K562 (cell line): ENCODE results near the gene PUM2. TPM values are rescaled to one million over a fixed set of nuclear protein-coding genes. Genes with fewer than 3 reads are reported as not detected.
A peak's percentile ranks its signal among the peaks of the same experiment; 100 is the strongest.

Source experiments
- ATAC-seq: fragments of 200-7000 bp; cut with Tn5 transposase; 3 replicates; pipeline ENCODE4 v1.9.1; 2020; ENCODE audit warnings: moderate library complexity
- BruUV-seq: library from RNA; stranded (reverse); fragments of 400-500 nt; replicated peaks from 2 replicates; lab custom pipeline; 2021; lab: Mats Ljungman, UMichigan
- CTCF ChIA-PET: fragments of 300-600 bp; formaldehyde crosslinking; extraction: SDS; loops from one replicate; lab custom pipeline; 2021; ENCODE audit warnings: low intra/inter-chr PET ratio; lab: Yijun Ruan, JAX
- POLR2A ChIA-PET: fragments of 300-600, 350-650 bp; sonication (Branson Sonifier 250); formaldehyde crosslinking; extraction: SDS; loops from one replicate; lab custom pipeline; 2021; ENCODE audit warnings: antibody characterized with exemption, inconsistent platforms; lab: Yijun Ruan, JAX
- DNase-seq, 4 experiments: peaks; one replicate each; pipeline versions ENCODE4 v3.0.0 to v3.0.0-alpha.2; 2011 to 2018; ENCODE audit warnings: low spot score in 3 of 4, mixed read lengths in 3 of 4; ENCODE audit errors: extremely low read depth in 1 of 4
- FAIRE-seq: peaks from 2 replicates; lab custom pipeline; 2011; peaks lifted over from hg19 to GRCh38; lab: Jason Lieb, UNC
- H2AFZ ChIP-seq: 2 replicates; pipeline ENCODE4 v1.6.0; 2011; ENCODE audit warnings: low read depth, low read length, control low read depth, inconsistent platforms
- H3K27ac ChIP-seq: fragments of 200-600 bp; 3 replicates; pipeline ENCODE4 v1.8.0; 2011; ENCODE audit warnings: low read depth, mild to moderate bottlenecking, control low read depth, inconsistent platforms, low read length, moderate library complexity, mixed read lengths; ENCODE audit errors: extremely low read depth
- H3K27me3 ChIP-seq, 2 experiments: fragments of 300-600 bp in 1 of 2; 2 replicates in 1 of 2; 3 replicates in 1 of 2; pipeline versions ENCODE4 v1.6.0 to v1.8.0; 2011; ENCODE audit warnings: inconsistent platforms in 2 of 2, low read length in 2 of 2, mild to moderate bottlenecking in 1 of 2, mixed read lengths in 1 of 2, moderate library complexity in 1 of 2; ENCODE audit not compliant: control insufficient read depth in 2 of 2, insufficient read depth in 2 of 2
- H3K36me3 ChIP-seq: fragments of 300-600 bp; 3 replicates; pipeline ENCODE4 v1.8.0; 2011; ENCODE audit warnings: mild to moderate bottlenecking, low read length, inconsistent platforms; ENCODE audit not compliant: control insufficient read depth, insufficient read depth
- H3K4me1 ChIP-seq, 2 experiments: fragments of 200-600 bp in 1 of 2; replicated peaks in 1 of 2; 2 replicates in 1 of 2; 3 replicates in 1 of 2; pipeline versions ENCODE4 v1.5.1 to v1.8.0; 2011; ENCODE audit warnings: inconsistent platforms in 2 of 2, low read length in 2 of 2, mild to moderate bottlenecking in 1 of 2, mixed read lengths in 1 of 2, moderate library complexity in 1 of 2; ENCODE audit not compliant: control insufficient read depth in 2 of 2, insufficient read depth in 2 of 2
- H3K4me2 ChIP-seq: 2 replicates; pipeline ENCODE4 v1.6.1; 2011; ENCODE audit warnings: low read length, control low read depth, inconsistent platforms, mixed read lengths; ENCODE audit not compliant: insufficient read depth
- H3K4me3 ChIP-seq: fragments of 200-600 bp; sonication (generic), shearing (Covaris generic); 2 replicates; pipeline ENCODE4 v1.5.1; 2016; ENCODE audit warnings: control low read depth, inconsistent platforms
- H3K79me2 ChIP-seq: fragments of 200-600 bp; 3 replicates; pipeline ENCODE4 v1.8.0; 2011; ENCODE audit warnings: low read length, inconsistent platforms; ENCODE audit not compliant: control insufficient read depth, insufficient read depth
- H3K9ac ChIP-seq, 2 experiments: 2 replicates each; pipeline versions ENCODE4 v1.6.0 to v1.6.1; 2011; ENCODE audit warnings: low read depth in 2 of 2, low read length in 2 of 2, control low read depth in 1 of 2, inconsistent platforms in 1 of 2, mild to moderate bottlenecking in 1 of 2, mixed read lengths in 1 of 2; ENCODE audit not compliant: insufficient read depth in 1 of 2
- H3K9me1 ChIP-seq: one replicate; pipeline ENCODE4 v1.6.0; 2011; ENCODE audit warnings: inconsistent platforms, mild to moderate bottlenecking, low read length, moderate library complexity; ENCODE audit not compliant: control insufficient read depth, insufficient read depth
- H3K9me3 ChIP-seq: replicated peaks from 2 replicates; pipeline ENCODE4 v1.5.1; 2011; ENCODE audit warnings: low read depth, low read length, inconsistent platforms; ENCODE audit not compliant: control insufficient read depth, insufficient read depth
- H4K20me1 ChIP-seq: replicated peaks from 2 replicates; pipeline ENCODE4 v1.6.1; 2011; ENCODE audit warnings: low read length, inconsistent platforms, mixed read lengths; ENCODE audit not compliant: control insufficient read depth, insufficient read depth
- NCOA1 ChIP-seq: fragments of 450-650 bp; IDR thresholded peaks from 2 replicates; pipeline ENCODE4 v1.6.1; 2016; ENCODE audit warnings: low read depth
- NFXL1 ChIP-seq: fragments of 450-650 bp; formaldehyde crosslinking; IDR thresholded peaks from 2 replicates; pipeline ENCODE4 v1.4.0; 2021; ENCODE audit warnings: mild to moderate bottlenecking
- POLR2H ChIP-seq: IDR thresholded peaks from 2 replicates; pipeline ENCODE4 v1.6.1; 2016; ENCODE audit warnings: missing genetic modification characterization, low read depth, mild to moderate bottlenecking, control low read depth, missing compliant biosample characterization, moderate library complexity
- WGBS: fragments of 100-300 bp; shearing (Covaris generic); methylation state at CpG from one replicate; pipeline ENCODE4 v1.1.6; 2016; ENCODE audit warnings: low coverage, mixed read lengths; ENCODE audit not compliant: insufficient coverage; ENCODE audit errors: missing lambda C conversion rate; 5-methylcytosine and 5-hydroxymethylcytosine counted together
- in situ Hi-C: fragments of 300-500 bp; cut with MboI; formaldehyde crosslinking; loops from 4 replicates; pipeline ENCODE4 v1.15.0; 2018; ENCODE audit warnings: inconsistent platforms, mixed read lengths
- intact Hi-C: fragments of 100-400 bp; cut with micrococcal nuclease; formaldehyde crosslinking; loops from 2 replicates; pipeline ENCODE4 v1.14.2; 2022
- polyA plus RNA-seq, 8 experiments: library from polyadenylated mRNA; depleted of rRNA in 4 of 8; stranded (reverse) in 5 of 8; unstranded in 3 of 8; fragments of >200 nt; fragmentation: Nextera tagmentation in 2 of 8; fragmentation: Illumina TruSeq in 1 of 8; extraction: Ambion mirVana in 2 of 8; extraction: Trizol in 1 of 8; gene quantifications; 2 replicates each; pipeline versions ENCODE4 v1.2.1 to v1.2.3, GENCODE V29; 2011 to 2014; ENCODE audit warnings: inconsistent platforms in 1 of 8, missing spikeins in 1 of 8
- total RNA-seq, 7 experiments: library from RNA; depleted of rRNA in 6 of 7; stranded (reverse); fragments of >200 nt in 6 of 7; fragmentation: Illumina TruSeq in 2 of 7; extraction: Trizol in 2 of 7; gene quantifications; 2 replicates each; pipeline versions ENCODE4 v1.2.1 to v1.2.3, GENCODE V29; 2011 to 2021; ENCODE audit warnings: low replicate concordance in 1 of 7
- TF ChIP-seq, protein P1 (sequence below): sonication (generic); formaldehyde crosslinking; IDR thresholded peaks from 2 replicates; pipeline ENCODE4 v1.8.0; 2022; ENCODE audit warnings: mild to moderate bottlenecking, missing genetic modification reagents
- TF ChIP-seq, protein P2 (sequence below): fragments of 250-450 bp; sonication (Bioruptor Pico); IDR thresholded peaks from 2 replicates; pipeline ENCODE4 v1.4.0; 2020; ENCODE audit warnings: mild to moderate bottlenecking, moderate library complexity, borderline replicate concordance
- TF ChIP-seq, protein P3 (sequence below): fragments of 450-650 bp; formaldehyde crosslinking; IDR thresholded peaks from 2 replicates; pipeline ENCODE4 v1.4.0; 2020; ENCODE audit warnings: mild to moderate bottlenecking, mixed read lengths

The PUM2 gene
- total and polyA plus RNA-seq, 9 of the 15 experiments (the other 6 are each of a cell fraction or from before 2014, with no cell fraction given) = 13.4 to 61.9 (median 28.3) TPM

DNA sequence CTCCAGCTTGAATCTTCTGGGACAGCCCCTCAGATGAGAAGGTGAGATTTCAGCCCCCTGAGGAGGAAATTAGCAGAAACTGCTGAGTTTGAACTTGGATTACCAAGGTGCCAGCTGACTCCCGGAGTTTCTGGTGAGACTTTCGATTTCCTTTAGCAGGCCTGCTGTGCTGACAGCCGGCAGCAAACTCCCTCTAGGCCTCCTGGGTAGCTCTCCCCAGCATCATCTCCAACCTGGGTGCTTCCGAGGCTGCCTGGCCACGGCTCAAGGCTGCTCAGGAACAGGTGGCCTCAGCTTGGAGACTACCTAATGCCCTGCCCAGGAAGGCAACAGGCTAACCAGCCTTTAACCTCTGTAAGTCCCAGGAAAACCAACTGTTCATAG is 142.2 kb downstream of the PUM2 start:
- H3K4me2 ChIP-seq = no peak overlapping the region
- H3K9ac ChIP-seq = no peak overlapping the region; a peak in 1 of 4 replicates
- H3K36me3 ChIP-seq = no peaks in the 10 kb centered on the region
- H3K4me3 ChIP-seq = no peak overlapping the region
- H2AFZ ChIP-seq = 0 out of 2 replicates have a peak overlapping the region, but pooled peaks have one; percentile 39
- no peak for ATAC-seq
- in situ Hi-C loops (no loop called here), intact Hi-C loops (no loop called here)
- WGBS = 11% methylated on average over 5 of the region's 5 CpGs
- TF ChIP-seq NFXL1 (CRISPR knock-in tag) (no peak), POLR2H (tag) (no peak), NCOA1 (no peak)
- TF ChIP-seq, protein P1, sequence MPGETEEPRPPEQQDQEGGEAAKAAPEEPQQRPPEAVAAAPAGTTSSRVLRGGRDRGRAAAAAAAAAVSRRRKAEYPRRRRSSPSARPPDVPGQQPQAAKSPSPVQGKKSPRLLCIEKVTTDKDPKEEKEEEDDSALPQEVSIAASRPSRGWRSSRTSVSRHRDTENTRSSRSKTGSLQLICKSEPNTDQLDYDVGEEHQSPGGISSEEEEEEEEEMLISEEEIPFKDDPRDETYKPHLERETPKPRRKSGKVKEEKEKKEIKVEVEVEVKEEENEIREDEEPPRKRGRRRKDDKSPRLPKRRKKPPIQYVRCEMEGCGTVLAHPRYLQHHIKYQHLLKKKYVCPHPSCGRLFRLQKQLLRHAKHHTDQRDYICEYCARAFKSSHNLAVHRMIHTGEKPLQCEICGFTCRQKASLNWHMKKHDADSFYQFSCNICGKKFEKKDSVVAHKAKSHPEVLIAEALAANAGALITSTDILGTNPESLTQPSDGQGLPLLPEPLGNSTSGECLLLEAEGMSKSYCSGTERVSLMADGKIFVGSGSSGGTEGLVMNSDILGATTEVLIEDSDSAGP = no peak
- TF ChIP-seq, protein P2, sequence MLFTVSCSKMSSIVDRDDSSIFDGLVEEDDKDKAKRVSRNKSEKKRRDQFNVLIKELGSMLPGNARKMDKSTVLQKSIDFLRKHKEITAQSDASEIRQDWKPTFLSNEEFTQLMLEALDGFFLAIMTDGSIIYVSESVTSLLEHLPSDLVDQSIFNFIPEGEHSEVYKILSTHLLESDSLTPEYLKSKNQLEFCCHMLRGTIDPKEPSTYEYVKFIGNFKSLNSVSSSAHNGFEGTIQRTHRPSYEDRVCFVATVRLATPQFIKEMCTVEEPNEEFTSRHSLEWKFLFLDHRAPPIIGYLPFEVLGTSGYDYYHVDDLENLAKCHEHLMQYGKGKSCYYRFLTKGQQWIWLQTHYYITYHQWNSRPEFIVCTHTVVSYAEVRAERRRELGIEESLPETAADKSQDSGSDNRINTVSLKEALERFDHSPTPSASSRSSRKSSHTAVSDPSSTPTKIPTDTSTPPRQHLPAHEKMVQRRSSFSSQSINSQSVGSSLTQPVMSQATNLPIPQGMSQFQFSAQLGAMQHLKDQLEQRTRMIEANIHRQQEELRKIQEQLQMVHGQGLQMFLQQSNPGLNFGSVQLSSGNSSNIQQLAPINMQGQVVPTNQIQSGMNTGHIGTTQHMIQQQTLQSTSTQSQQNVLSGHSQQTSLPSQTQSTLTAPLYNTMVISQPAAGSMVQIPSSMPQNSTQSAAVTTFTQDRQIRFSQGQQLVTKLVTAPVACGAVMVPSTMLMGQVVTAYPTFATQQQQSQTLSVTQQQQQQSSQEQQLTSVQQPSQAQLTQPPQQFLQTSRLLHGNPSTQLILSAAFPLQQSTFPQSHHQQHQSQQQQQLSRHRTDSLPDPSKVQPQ (CRISPR knock-in tag) = no peak
- TF ChIP-seq, protein P3, sequence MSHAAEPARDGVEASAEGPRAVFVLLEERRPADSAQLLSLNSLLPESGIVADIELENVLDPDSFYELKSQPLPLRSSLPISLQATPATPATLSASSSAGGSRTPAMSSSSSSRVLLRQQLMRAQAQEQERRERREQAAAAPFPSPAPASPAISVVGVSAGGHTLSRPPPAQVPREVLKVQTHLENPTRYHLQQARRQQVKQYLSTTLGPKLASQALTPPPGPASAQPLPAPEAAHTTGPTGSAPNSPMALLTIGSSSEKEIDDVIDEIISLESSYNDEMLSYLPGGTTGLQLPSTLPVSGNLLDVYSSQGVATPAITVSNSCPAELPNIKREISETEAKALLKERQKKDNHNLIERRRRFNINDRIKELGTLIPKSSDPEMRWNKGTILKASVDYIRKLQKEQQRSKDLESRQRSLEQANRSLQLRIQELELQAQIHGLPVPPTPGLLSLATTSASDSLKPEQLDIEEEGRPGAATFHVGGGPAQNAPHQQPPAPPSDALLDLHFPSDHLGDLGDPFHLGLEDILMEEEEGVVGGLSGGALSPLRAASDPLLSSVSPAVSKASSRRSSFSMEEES (CRISPR knock-in tag) = no peak
- H3K9me3 ChIP-seq = no peaks in the 10 kb centered on the region
- BruUV-seq = no TSS peak
- no peaks in the 10 kb centered on the region for H3K9me1 ChIP-seq
- H3K79me2 ChIP-seq = no peaks in the 10 kb centered on the region
- H3K27ac ChIP-seq = no peak overlapping the region
- no peak for FAIRE-seq
- CTCF ChIA-PET = no interaction called here
- DNase-seq = no peak
- peaks cover 16 to 24% of the 10 kb centered on the region in 2 experiments for H3K4me1 ChIP-seq
- peaks cover 0 to 26% of the 10 kb centered on the region in 2 experiments; a peak in 1 of 5 replicates for H3K27me3 ChIP-seq
- H4K20me1 ChIP-seq = 0 out of 2 replicates have a peak, but pooled peaks cover 4% of the 10 kb centered on the region
- POLR2A ChIA-PET = interaction anchor here (0.6 to 1.1 kb wide), 3 partner anchors 11 to 22 kb away, joined by 3 to 4 read pairs (median 3); no protein-coding TSS in a partner anchor
